NB4 (cell line): ENCODE measurements around the gene SOX8.

Experiments used
- POLR2A ChIP-seq: IDR thresholded peaks from 2 replicates; pipeline ENCODE4 v1.6.1; 2011; ENCODE audit warnings: mild to moderate bottlenecking; ENCODE audit not compliant: insufficient read length; ENCODE audit errors: extremely low read depth
- TF ChIP-seq, protein P1 (sequence below): IDR thresholded peaks from one replicate; pipeline ENCODE4 v1.5.1; 2012; ENCODE audit warnings: low read depth, low read length
- TF ChIP-seq, protein P2 (sequence below): IDR thresholded peaks from 2 replicates; pipeline ENCODE4 v1.6.1; 2011; ENCODE audit warnings: low read depth, low read length

DNA sequence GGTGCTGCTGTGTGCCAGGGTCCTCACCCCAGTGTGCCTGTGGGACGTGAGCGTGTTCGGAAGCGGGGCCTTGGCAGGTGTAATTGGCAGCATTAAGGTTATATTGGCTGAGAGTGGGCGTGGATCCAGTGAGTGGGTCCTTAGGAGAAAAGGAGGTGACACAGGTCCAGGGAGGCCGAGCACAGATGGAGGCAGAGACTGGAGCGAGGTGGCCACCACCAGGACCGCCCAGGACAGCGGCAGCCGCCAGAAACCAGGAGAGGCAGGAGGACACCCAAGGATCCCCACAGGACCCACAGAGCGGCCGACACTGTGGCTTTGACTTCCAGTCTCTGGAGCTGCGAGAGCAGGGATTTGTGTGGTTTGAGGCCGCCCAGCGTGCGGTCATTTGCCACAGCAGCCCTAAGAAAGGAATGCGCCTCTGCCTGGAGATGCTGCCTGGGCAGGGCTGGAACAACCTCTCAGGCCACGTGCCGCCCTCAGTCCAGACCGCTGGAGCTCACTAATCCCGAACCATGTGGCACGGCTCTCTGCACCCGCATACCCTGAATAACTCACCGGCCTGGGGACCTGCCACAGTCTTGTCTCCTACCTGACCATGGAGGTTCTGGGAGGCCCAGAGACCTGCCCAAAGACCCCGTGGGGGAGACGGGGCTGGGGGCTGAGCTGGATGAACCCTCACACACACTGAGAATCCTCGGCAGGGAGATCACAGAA is 45.4 kb downstream of the SOX8 start:
- TF ChIP-seq, protein P1, sequence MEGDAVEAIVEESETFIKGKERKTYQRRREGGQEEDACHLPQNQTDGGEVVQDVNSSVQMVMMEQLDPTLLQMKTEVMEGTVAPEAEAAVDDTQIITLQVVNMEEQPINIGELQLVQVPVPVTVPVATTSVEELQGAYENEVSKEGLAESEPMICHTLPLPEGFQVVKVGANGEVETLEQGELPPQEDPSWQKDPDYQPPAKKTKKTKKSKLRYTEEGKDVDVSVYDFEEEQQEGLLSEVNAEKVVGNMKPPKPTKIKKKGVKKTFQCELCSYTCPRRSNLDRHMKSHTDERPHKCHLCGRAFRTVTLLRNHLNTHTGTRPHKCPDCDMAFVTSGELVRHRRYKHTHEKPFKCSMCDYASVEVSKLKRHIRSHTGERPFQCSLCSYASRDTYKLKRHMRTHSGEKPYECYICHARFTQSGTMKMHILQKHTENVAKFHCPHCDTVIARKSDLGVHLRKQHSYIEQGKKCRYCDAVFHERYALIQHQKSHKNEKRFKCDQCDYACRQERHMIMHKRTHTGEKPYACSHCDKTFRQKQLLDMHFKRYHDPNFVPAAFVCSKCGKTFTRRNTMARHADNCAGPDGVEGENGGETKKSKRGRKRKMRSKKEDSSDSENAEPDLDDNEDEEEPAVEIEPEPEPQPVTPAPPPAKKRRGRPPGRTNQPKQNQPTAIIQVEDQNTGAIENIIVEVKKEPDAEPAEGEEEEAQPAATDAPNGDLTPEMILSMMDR, result no peak
- TF ChIP-seq POLR2A, result no peak
- TF ChIP-seq, protein P2, sequence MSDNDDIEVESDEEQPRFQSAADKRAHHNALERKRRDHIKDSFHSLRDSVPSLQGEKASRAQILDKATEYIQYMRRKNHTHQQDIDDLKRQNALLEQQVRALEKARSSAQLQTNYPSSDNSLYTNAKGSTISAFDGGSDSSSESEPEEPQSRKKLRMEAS, result no peak
